GM18520 (cell line): ENCODE data around the gene ACTR10.
"Not testable (repeated sequence)": the region's sequence is repeated elsewhere in the genome, so short reads cannot be mapped to it uniquely, and the experiment has no call there.

ENCODE experiments used
- ATAC-seq: cut with Tn5 transposase; IDR thresholded peaks from one replicate; pipeline ENCODE4 v1.9.1; 2021; ENCODE audit not compliant: unreplicated experiment

ACTR10 gene

GRCh38 chr14:58215191-58215914 is 15.4 kb downstream of the ACTR10 start:
- no peak for ATAC-seq

GRCh38 chr14:58216544-58216943 is 16.6 kb downstream of the ACTR10 start:
- ATAC-seq = no peak

- no peak for ATAC-seq
Observed at GRCh38 chr14:58227096-58227819, 27.3 kb downstream of the ACTR10 start.

- no peak for ATAC-seq
Observed at GRCh38 chr14:58238252-58239243, 38.6 kb downstream of the ACTR10 start.

GRCh38 chr14:58239244-58240195 is 39.6 kb downstream of the ACTR10 start:
- no peak for ATAC-seq

GRCh38 chr14:58243790-58244555 is 44.0 kb downstream of the ACTR10 start:
- peak; percentile 17 for ATAC-seq

GRCh38 chr14:58244556-58245387 is 44.8 kb downstream of the ACTR10 start, which contains the start of gene PSMA3:
Gene PSMA3, plus strand, starts transcription at chr14:58244843. Its CDS starts 78 bp downstream, at chr14:58244921.
- peak; percentile 83 for ATAC-seq

- ATAC-seq = no peak
Observed at GRCh38 chr14:58245562-58245961, 45.6 kb downstream of the ACTR10 start.

GRCh38 chr14:58249611-58250010 is 49.7 kb downstream of the ACTR10 start:
- no peak for ATAC-seq

GRCh38 chr14:58258156-58258555 is 58.2 kb downstream of the ACTR10 start:
- no peak for ATAC-seq

GRCh38 chr14:58262005-58262404 is 62.1 kb downstream of the ACTR10 start:
- ATAC-seq = not testable (repeated sequence)

- ATAC-seq = no peak
Observed at GRCh38 chr14:58265401-58265800, 65.5 kb downstream of the ACTR10 start.

GRCh38 chr14:58270628-58271027 is 70.7 kb downstream of the ACTR10 start:
- ATAC-seq = no peak

- no peak for ATAC-seq
Observed at GRCh38 chr14:58272588-58273372, 72.8 kb downstream of the ACTR10 start.

- ATAC-seq = no peak
Observed at GRCh38 chr14:58274881-58275280, 74.9 kb downstream of the ACTR10 start.

- ATAC-seq = no peak
Observed at GRCh38 chr14:58275527-58276190, 75.7 kb downstream of the ACTR10 start.

GRCh38 chr14:58276208-58276607 is 76.3 kb downstream of the ACTR10 start:
- ATAC-seq = no peak
